ENCODE data around the gene MAGI1.

DNA sequence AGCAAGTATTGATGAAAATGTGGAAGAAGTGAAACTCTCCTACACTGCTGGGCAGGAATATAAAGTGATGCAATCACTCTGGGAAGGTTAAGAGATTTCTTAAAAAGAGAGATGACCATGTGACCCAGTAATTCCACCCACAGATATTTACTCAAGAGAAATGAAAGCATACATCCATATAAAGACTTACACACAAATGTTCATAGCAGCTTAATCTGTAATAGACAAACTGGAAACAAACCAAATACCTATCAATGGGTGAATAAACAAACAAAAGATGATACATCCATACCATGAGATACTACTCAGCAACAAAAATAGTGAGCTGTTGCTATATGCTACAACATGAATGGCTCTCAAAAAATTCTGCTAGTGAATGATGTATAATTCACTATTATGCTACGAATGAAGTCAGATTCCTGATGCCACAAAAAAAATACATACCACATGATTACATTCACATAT is 463.3 kb downstream of the MAGI1 start:
- TF ChIP-seq GATA3 (IDR thresholded peaks at IDR 0.05; ENCODE audit: low read depth, low read length) = no peak
- TF ChIP-seq GATA2 (IDR thresholded peaks at IDR 0.05; ENCODE audit: low read depth, low read length) = no peak

Measured in SH-SY5Y (cell line).